C4-2B (cell line): ENCODE measurements around the gene EXOG.
A peak's percentile ranks its signal among the peaks of the same experiment; 100 is the strongest.

Experiments used
- H3K27ac ChIP-seq: fragments of 450-650 bp; 2 replicates; pipeline ENCODE4 v1.5.1; 2017
- CTCF ChIP-seq: fragments of 450-650 bp; conservative IDR thresholded peaks from 2 replicates; pipeline ENCODE4 v1.5.1; 2017; ENCODE audit warnings: mild to moderate bottlenecking
- ZFX ChIP-seq: fragments of 450-650 bp; IDR thresholded peaks from 2 replicates; pipeline ENCODE4 v1.6.1; 2017

EXOG gene

GRCh38 chr3:38475716-38476115 lies 20.4 kb upstream of the EXOG start:
- no peak for TF ChIP-seq CTCF
- no peak for TF ChIP-seq ZFX

GRCh38 chr3:38476157-38476756 lies 19.9 kb upstream of the EXOG start:
- no peak for TF ChIP-seq ZFX
- TF ChIP-seq CTCF, result no peak
- H3K27ac ChIP-seq, result no peak overlapping the region

More at GRCh38 chr3:38475716-38476115, 20.4 kb upstream of the EXOG start:
- no peak overlapping the region for H3K27ac ChIP-seq

GRCh38 chr3:38477057-38477820 lies 18.9 kb upstream of the EXOG start:
- H3K27ac ChIP-seq, result no peak overlapping the region
- TF ChIP-seq CTCF (no peak), ZFX (no peak)

- TF ChIP-seq CTCF, result no peak
- no peak for TF ChIP-seq ZFX
- H3K27ac ChIP-seq, result no peak overlapping the region
These were observed 18.2 kb upstream of the EXOG start for GRCh38 chr3:38477839-38478450.

- no peak overlapping the region for H3K27ac ChIP-seq
- TF ChIP-seq CTCF (no peak), ZFX (no peak)
These were observed 17.2 kb upstream of the EXOG start for GRCh38 chr3:38478901-38479300.

GRCh38 chr3:38479431-38480092 lies 16.6 kb upstream of the EXOG start:
- TF ChIP-seq CTCF (peak; percentile 91), ZFX (no peak)
- H3K27ac ChIP-seq, result no peak overlapping the region

- TF ChIP-seq ZFX (no peak), CTCF (peak; percentile 25)
- no peak overlapping the region for H3K27ac ChIP-seq
These were observed 16.1 kb upstream of the EXOG start for GRCh38 chr3:38480093-38480445.
